Coronary artery (tissue), 2 donors: ENCODE data around the gene DYNLT4.
A peak's percentile ranks its signal among the peaks of the same experiment; 100 is the strongest.
"Not testable (repeated sequence)": the region's sequence is repeated elsewhere in the genome, so short reads cannot be mapped to it uniquely, and the experiment has no call there.

Source experiments
- DNase-seq: peaks from one replicate; pipeline ENCODE4 v3.0.0-alpha.2; 2017; ENCODE audit warnings: low spot score
- H3K27ac ChIP-seq, 2 donors: fragments of 200-600 bp; sonication (generic); one replicate each; pipeline ENCODE4 v1.5.1; 2016 to 2019
- H3K4me3 ChIP-seq: fragments of 200-600 bp; sonication (generic); 2 replicates; pipeline ENCODE4 v1.5.1; 2016; ENCODE audit warnings: mild to moderate bottlenecking, moderate library complexity
- TF ChIP-seq, protein P1 (sequence below): fragments of 200-600 bp; sonication (generic); IDR thresholded peaks from one replicate; pipeline ENCODE4 v1.5.1; 2019; ENCODE audit warnings: antibody characterized with exemption

The DYNLT4 gene

DNA sequence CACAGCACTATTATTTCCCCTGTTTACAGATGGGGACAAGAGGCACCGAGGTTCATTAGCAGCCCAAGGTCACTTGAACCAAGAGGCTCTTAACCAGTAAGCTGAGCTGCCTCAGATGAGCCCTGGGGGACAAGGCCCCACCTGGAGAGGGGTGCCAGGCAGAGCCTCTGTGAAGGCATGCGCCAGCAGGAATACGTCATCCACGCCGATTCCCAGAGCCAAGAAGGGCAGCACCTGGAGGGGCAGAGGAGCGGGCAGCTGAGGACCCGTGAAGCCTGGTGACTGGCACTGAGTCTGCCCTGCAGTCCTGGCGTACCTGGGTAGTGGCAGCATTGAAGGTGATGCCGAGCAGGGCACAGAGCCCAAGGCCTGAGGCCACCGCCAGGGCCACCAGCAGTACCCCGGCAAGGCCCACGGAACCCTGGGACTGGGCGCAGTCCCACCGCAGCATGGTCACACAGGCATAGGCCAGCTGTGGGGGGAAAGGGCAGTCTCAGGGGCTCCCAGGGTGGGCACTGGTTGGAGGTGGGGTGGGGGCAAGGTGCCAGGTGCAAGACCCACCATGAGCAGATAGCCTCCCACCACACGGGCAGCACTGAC lies 21.8 kb upstream of the DYNLT4 start:
- TF ChIP-seq, protein P1, sequence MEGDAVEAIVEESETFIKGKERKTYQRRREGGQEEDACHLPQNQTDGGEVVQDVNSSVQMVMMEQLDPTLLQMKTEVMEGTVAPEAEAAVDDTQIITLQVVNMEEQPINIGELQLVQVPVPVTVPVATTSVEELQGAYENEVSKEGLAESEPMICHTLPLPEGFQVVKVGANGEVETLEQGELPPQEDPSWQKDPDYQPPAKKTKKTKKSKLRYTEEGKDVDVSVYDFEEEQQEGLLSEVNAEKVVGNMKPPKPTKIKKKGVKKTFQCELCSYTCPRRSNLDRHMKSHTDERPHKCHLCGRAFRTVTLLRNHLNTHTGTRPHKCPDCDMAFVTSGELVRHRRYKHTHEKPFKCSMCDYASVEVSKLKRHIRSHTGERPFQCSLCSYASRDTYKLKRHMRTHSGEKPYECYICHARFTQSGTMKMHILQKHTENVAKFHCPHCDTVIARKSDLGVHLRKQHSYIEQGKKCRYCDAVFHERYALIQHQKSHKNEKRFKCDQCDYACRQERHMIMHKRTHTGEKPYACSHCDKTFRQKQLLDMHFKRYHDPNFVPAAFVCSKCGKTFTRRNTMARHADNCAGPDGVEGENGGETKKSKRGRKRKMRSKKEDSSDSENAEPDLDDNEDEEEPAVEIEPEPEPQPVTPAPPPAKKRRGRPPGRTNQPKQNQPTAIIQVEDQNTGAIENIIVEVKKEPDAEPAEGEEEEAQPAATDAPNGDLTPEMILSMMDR: no peak
- Histone ChIP-seq H3K4me3 (no peak overlapping the region), H3K27ac (no peak overlapping the region)
- no peak for DNase-seq

DNA sequence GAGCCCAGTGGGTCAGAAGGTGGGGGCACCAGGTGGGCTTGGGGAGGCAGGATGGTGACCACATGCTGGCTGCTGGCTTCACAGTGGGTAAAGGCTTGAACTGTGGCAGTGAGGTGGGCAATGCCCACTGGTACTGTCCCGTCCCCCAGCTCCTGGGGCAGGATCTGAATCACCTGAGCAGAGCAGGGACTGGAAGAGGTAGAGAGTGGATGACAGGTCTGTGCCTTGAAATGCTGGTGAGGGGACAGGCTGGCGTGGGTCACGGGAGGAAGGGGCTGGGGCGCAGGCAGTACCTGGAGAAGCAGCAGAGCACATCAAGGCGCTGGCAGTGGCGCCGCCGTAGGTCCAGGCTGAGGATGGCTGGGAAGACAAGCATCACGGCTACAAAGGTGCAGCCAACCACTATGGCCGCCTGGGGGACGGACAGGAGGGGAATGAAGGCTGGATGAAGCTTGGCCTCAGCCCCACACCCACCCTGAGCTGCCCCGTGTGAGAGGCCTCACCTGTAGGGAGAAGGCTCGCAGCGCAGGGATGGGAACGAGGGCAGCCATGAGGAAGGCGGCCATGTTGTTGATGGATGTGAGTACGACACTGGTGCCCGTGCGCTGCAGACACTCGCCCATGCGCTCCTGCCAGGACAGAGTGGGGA lies 21.0 kb upstream of the DYNLT4 start:
- H3K27ac ChIP-seq: no peak overlapping the region
- H3K4me3 ChIP-seq: no peak overlapping the region
- TF ChIP-seq, protein P1: no peak
- DNase-seq: no peak

DNA sequence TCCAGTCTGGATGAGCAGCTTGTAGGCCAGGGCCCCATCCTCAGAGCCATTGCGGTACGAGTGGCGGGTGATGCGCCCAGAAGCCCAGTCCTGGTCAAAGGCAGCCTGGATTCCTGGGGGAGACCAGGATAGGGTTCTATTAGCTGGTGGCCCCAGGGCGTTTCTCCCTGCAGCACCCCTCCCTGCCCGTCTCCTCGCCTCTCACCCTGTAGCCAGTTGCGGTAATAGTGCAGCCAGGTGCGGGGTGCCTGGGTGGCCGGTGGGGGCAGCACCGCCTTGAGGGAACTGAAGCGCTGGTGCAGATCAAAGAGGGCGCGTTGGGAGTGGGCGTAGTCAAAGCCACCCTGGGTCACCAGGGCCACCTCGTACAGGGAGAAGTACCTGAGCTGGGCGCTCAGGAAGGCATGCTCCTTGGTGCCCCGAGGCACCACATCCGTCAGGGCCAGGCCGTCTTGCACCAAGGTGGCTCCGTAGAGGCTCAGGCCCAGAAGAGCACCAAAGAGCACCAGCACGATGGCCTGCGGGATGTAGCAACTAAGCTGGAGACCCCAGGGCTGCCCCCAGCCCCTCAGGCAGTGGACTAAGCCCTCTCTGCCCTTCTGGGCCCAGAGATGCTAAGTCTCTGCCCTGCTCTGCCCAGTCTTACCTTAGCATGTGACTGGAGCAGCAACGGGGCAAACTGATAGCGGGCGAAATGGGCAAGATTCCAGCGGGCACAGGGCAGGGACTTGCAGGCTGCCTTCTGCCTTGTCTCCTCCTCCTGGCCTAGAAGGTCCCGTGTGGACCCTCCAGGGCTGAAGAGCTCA lies 20.2 kb upstream of the DYNLT4 start:
- TF ChIP-seq, protein P1: no peak
- Histone ChIP-seq H3K27ac (peak overlapping the region in 1 of 2 donors; percentile 69), H3K4me3 (no peak overlapping the region)
- DNase-seq: no peak

DNA sequence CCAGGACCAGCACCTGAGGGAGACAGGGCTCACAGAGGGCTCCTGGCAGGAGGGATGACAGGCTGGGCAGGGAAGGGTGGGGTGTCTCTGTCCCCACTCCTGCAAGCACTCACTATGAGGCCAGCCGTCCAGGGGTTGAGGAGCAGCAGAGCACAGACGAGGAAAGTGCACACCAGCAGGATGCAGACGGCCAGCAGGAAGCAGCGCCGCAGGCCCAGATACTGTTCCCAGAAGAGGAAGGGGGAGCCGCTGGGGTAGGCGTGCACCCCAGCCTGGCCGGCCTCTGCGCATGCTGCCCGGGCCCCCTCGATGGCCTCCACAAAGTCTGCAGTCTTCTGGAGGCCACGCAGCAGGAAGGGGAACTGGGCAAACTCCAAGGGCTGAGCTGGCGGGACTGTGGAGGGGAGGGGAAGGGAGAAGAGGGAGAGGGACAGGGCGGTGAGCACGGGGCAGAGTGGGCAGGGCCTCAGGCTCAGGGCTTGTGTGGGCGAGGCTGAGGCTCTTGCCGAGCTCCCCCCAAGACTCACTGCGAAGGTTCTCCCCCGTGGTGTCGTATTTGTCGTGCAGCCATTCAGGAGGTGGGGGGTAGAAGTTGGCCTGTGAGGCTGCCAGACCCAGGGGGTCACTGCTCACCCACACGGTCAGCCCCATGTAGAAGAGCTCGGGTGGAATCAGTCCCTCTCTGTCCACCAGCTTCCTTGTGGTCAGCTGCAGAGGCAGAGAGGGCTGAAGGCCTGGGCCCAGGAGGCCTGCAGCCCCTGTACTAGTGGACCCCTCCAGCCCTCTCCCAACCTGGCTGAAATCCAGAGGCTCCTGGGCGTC lies 19.4 kb upstream of the DYNLT4 start:
- Histone ChIP-seq H3K4me3 (peak overlapping the region; percentile 42), H3K27ac (peak overlapping the region in 1 of 2 donors; percentile 69)
- peak; percentile 78 for DNase-seq
- TF ChIP-seq, protein P1: no peak

DNA sequence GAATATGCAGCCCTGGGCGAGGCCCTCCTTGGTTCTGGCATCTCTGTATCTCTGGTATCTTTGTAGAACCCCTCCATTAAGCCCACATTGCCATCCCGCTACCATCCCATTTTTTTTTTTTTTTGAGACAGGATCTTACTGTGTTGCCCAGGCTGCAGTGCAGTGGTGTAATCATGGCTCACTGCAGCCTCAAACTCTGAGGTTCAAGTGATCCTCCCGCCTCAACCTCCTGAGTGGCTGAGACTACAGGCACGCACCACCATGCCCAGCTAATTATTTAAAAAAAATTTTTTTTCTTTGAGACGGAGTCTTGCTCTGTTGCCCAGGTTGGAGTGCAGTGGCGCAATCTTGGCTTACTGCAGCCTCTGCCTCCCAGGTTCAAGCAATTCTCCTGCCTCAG lies 17.2 kb upstream of the DYNLT4 start:
- H3K27ac ChIP-seq, DNase-seq, H3K4me3 ChIP-seq: not testable (repeated sequence)

DNA sequence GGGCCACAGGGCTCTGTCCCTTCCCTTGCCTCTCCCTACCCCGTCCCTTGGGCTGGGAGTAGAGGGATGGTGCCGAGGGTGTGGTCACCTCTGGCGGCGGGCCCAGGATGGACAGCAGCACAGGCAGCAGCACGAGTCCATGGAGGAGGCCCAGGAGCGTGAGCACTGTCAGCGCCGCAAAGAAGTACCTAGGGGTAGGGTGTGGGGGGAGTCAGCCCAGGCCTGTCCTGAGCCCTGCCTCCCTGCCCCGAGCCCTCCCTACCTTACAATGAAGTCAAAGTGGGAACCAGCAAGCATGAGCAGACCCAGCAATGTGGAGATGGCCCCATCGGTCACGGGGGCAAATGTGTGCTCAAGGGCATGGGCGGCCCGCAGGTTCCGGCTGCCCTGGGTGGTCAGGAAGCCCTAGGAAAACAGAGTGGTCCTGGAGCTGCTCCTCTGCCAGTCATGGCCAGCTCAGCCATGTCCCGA lies 15.9 kb upstream of the DYNLT4 start:
- Histone ChIP-seq H3K27ac (peak overlapping the region in 1 of 2 donors; percentile 16), H3K4me3 (no peak overlapping the region)
- TF ChIP-seq, protein P1: no peak
- no peak for DNase-seq
